ENCODE measurements around the gene GCLC. TPM values are rescaled to one million over a fixed set of nuclear protein-coding genes. Genes with fewer than 3 reads are reported as not detected.
"Not testable (repeated sequence)": the region's sequence is repeated elsewhere in the genome, so short reads cannot be mapped to it uniquely, and the experiment has no call there.

Gene GCLC
- total RNA-seq, 2 donors from 2014 or later: 77.1 to 81.2 TPM

DNA sequence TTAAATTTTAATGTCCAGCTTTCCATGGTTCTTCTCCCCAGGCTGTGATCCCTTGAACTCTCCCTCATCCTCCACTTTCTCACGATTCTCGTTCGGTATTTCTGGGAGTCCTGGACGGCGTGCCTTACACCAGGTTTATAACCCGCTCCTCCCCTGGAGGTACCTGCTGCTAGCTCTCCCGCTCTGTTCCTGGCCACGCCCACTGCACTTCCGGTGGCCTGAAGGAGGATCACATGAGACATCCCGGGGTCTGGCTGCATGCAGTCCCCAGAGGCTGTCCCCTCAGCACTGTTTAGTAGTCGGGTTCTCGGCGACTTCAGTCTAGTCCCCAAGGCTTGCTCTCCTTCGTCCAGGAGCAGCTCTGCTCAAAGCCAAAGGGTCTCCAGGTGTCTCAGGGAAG, 28.4 kb upstream of the GCLC start:
- TF ChIP-seq POLR2A (IDR thresholded peaks at IDR 0.05) (no peak), POLR2AphosphoS5 (IDR thresholded peaks at IDR 0.05) (no peak)
- TF ChIP-seq, protein P1, sequence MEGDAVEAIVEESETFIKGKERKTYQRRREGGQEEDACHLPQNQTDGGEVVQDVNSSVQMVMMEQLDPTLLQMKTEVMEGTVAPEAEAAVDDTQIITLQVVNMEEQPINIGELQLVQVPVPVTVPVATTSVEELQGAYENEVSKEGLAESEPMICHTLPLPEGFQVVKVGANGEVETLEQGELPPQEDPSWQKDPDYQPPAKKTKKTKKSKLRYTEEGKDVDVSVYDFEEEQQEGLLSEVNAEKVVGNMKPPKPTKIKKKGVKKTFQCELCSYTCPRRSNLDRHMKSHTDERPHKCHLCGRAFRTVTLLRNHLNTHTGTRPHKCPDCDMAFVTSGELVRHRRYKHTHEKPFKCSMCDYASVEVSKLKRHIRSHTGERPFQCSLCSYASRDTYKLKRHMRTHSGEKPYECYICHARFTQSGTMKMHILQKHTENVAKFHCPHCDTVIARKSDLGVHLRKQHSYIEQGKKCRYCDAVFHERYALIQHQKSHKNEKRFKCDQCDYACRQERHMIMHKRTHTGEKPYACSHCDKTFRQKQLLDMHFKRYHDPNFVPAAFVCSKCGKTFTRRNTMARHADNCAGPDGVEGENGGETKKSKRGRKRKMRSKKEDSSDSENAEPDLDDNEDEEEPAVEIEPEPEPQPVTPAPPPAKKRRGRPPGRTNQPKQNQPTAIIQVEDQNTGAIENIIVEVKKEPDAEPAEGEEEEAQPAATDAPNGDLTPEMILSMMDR (IDR thresholded peaks at IDR 0.05): no peak
- no peaks in the 10 kb centered on the region for H3K9me3 ChIP-seq
- no peak for DNase-seq (ENCODE audit: low spot score)
- H3K4me1 ChIP-seq (replicated peaks): no peaks in the 10 kb centered on the region
- H3K4me3 ChIP-seq: no peak overlapping the region
- 82% methylated on average over 14 of the region's 14 CpGs for WGBS
- H3K36me3 ChIP-seq: no peaks in the 10 kb centered on the region
- H3K27me3 ChIP-seq (replicated peaks; ENCODE audit: insufficient read depth): no peaks in the 10 kb centered on the region
- intact Hi-C loops (cut with DNase I): no loop called here
- H3K27ac ChIP-seq: no peak overlapping the region

DNA sequence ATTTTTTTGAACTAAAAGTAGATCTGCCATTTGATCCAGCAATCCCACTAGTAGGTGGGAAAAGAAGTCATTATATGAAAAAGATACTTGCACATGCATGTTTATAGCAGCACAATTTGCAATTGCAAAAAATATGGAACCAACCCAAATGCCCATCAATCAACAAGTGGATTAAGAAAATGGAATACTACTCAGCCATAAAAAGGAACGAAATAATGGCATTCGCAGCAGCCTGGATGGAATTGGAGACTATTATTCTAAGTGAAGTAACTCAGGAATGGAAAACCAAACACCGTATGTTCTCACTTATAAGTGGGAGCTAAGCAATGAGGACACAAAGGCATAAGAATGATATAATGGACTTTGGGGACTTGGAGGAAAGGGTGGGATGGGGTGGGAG, 27.5 kb upstream of the GCLC start:
- DNase-seq (ENCODE audit: low spot score); H3K4me3 ChIP-seq; H3K36me3 ChIP-seq; H3K9me3 ChIP-seq; H3K27me3 ChIP-seq (replicated peaks; ENCODE audit: insufficient read depth); intact Hi-C loops (cut with DNase I); H3K4me1 ChIP-seq (replicated peaks); H3K27ac ChIP-seq: not testable (repeated sequence)
- 93% methylated on average over 3 of the region's 3 CpGs for WGBS

DNA sequence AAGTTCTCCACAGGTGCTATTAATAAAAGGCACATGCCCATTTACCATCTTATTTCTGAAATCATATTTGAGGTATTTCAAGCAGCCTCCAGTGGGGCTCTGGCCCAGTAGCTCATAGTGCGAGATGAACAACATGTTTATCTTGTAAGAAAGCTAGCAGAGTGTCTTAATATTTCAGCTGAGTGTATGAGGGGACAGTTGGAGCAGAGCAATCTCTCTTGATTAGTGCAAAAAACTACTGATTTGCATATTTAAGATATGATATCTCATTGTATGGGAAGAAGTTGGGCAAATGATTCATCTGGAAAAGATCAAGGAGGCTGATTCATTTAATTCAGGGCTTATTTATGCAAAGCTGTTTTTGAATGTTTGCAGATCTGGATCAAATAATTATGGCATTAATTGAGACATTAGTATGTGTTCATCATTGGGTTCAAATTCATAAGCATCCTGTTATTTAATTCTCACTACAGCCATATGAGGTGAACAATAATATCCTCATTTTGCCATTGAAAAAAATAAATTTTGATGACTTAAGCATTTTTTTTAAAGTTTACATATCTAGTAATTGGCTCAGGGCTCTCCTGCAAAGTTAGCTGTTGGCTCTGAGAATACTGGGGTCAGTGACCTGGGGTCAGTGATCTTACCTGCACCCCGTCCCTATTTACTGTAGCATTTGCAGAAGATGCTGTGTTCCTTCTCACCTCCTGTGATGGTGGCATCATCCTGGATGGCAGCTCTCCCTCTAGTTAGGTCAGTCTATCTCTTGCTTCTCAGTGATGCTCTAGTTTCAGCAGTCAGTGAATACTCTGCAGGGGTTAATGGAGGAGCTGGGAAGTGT, 24.1 kb upstream of the GCLC start:
- no peak overlapping the region for H3K27ac ChIP-seq
- intact Hi-C loops (cut with DNase I): no loop called here
- WGBS: 85% methylated on average over 2 of the region's 2 CpGs
- TF ChIP-seq, protein P1 (IDR thresholded peaks at IDR 0.05): no peak
- TF ChIP-seq POLR2AphosphoS5 (IDR thresholded peaks at IDR 0.05) (no peak), POLR2A (IDR thresholded peaks at IDR 0.05) (no peak)
- H3K4me1 ChIP-seq (replicated peaks): no peaks in the 10 kb centered on the region
- DNase-seq (ENCODE audit: low spot score): no peak
- no peak overlapping the region for H3K4me3 ChIP-seq
- no peaks in the 10 kb centered on the region for H3K27me3 ChIP-seq (replicated peaks; ENCODE audit: insufficient read depth)
- H3K9me3 ChIP-seq: no peaks in the 10 kb centered on the region
- no peaks in the 10 kb centered on the region for H3K36me3 ChIP-seq

DNA sequence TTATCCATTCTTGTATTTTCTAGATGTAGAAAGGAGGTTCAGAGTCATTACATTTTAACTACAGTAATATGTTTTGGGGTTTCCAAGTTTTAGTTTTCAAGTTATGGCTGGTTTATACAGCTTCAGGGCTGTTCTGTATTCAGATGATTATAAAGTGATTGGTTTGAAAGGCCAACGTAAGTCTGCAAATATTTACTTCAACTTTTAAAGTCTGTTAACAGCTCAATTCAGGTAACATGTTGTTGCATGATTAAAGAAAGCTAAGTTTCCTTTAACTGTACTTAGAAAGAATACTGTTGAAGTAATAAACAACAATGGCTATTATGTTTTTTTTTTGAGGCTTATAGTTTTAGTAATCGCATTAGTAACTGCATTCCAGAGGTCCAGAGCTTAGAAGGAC, 22.8 kb upstream of the GCLC start:
- DNase-seq (ENCODE audit: low spot score): no peak
- WGBS: 46% methylated on average over 2 of the region's 2 CpGs
- H3K27ac ChIP-seq: peak overlapping the region; percentile 20 to 56
- no peaks in the 10 kb centered on the region for H3K36me3 ChIP-seq
- H3K27me3 ChIP-seq (replicated peaks; ENCODE audit: insufficient read depth): no peaks in the 10 kb centered on the region
- H3K4me3 ChIP-seq: no peak overlapping the region
- no peaks in the 10 kb centered on the region for H3K4me1 ChIP-seq (replicated peaks)
- intact Hi-C loops (cut with DNase I): no loop called here
- TF ChIP-seq, protein P1 (IDR thresholded peaks at IDR 0.05): no peak
- peak; percentile 44 for TF ChIP-seq POLR2AphosphoS5 (IDR thresholded peaks at IDR 0.05)
- H3K9me3 ChIP-seq: no peaks in the 10 kb centered on the region

DNA sequence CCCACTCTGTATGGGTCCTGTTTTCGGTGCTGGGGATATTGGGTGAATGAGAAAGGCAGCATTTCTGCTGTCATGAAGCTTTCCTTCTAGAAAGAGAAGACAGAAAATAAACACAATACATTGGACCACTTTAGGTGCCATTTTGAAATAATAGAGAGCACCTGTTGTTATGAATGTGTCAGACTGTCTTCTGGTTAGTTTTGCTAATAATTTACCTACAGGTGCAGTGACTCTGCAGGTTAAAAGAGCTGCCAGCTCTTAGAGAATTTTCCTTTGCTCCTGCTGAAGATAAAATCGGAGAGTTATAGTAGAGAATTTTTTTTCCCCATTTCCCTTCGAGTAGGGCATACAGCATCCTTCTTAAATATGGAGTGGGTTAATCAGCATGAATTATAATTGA, 21.9 kb upstream of the GCLC start:
- Histone ChIP-seq H3K4me3 (no peak overlapping the region), H3K9me3 (no peaks in the 10 kb centered on the region), H3K27me3 (replicated peaks; ENCODE audit: insufficient read depth) (no peaks in the 10 kb centered on the region), H3K36me3 (no peaks in the 10 kb centered on the region), H3K27ac (no peak overlapping the region), H3K4me1 (replicated peaks) (no peaks in the 10 kb centered on the region)
- TF ChIP-seq POLR2A (IDR thresholded peaks at IDR 0.05) (no peak), POLR2AphosphoS5 (IDR thresholded peaks at IDR 0.05) (no peak)
- TF ChIP-seq, protein P1 (IDR thresholded peaks at IDR 0.05): no peak
- WGBS: 60% methylated on average over 3 of the region's 3 CpGs
- intact Hi-C loops (cut with DNase I): no loop called here
- DNase-seq (ENCODE audit: low spot score): no peak
